Progenitor cell of endocrine pancreas (in vitro differentiated cells): Measurements from ENCODE around the gene FHL1. TPM values are rescaled to one million over a fixed set of nuclear protein-coding genes. Genes with fewer than 3 reads are reported as not detected.

ENCODE experiments used
- DNase-seq: peaks from one replicate; pipeline ENCODE4 v3.0.0; 2021; ENCODE audit warnings: low spot score; ENCODE audit not compliant: unreplicated experiment
- H3K27ac Mint-ChIP-seq: 2 replicates; pipeline ENCODE4 v1.8.0; 2021; ENCODE audit warnings: mild to moderate bottlenecking, moderate library complexity, mixed read lengths
- H3K27me3 Mint-ChIP-seq: 2 replicates; pipeline ENCODE4 v1.8.0; 2021; ENCODE audit warnings: mixed read lengths
- H3K36me3 Mint-ChIP-seq: 2 replicates; pipeline ENCODE4 v1.8.0; 2022; ENCODE audit warnings: mixed read lengths; ENCODE audit not compliant: insufficient read depth
- H3K4me1 Mint-ChIP-seq: 2 replicates; pipeline ENCODE4 v1.8.0; 2021; ENCODE audit warnings: low read depth, mixed read lengths
- H3K4me3 Mint-ChIP-seq: 2 replicates; pipeline ENCODE4 v1.8.0; 2021; ENCODE audit warnings: low read depth, mild to moderate bottlenecking, moderate library complexity, mixed read lengths
- H3K9me3 Mint-ChIP-seq: 2 replicates; pipeline ENCODE4 v1.8.0; 2021; ENCODE audit warnings: low read depth, mixed read lengths
- total RNA-seq: library from RNA; stranded (reverse); gene quantifications from 2 replicates; pipeline ENCODE4 v1.2.1, GENCODE V29; 2021
- TF ChIP-seq, protein P1 (sequence below): fragments of 200-600 bp; sonication (generic); IDR thresholded peaks from one replicate; pipeline ENCODE4 v1.5.0; 2021; ENCODE audit warnings: antibody characterized with exemption, mild to moderate bottlenecking; ENCODE audit not compliant: unreplicated experiment

Gene FHL1
- total RNA-seq, 1 donor from 2014 or later: 3.0 TPM

DNA sequence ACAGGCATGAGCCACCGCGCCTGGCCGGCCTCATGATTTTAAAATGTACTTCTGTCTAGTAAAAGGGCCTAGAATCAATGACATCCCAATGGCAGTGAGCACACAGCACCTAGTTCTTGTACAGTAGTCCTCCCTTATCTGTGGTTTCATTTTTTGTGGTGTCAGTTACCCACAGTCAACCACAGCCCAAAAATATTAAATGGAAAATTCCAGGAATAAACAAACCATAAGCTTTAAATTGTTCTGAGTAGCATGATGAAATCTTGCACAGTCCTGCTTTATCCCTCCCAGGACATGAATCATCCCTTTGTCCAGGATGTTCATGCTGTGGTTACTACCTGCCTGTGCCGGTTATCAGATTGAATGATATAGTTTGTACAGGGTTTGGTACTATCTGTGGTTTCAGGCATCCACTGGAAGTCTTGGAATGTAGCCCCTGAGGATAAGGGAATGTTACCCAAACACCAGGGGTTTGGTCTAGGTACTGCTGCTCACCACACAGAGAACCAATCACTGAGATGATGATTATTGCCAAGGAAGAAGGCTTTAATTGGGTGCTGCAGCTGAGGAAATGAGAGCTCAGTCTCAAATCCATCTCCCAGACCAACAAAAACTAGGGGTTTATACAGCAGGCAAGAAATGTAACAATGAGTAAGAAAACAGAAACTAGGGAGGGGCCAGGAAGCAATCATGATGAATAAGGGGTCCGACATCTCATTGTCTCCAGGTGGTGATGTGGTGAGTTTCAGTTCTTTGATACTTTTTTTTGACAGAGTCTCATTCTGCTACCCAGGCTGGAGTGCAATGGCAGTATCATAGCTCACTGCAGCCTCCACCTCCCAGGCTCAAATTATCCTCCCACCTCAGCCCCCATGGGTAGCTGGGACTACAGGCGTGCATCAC lies 16.2 kb upstream of the FHL1 start:
- peaks cover 3% of the 10 kb centered on the region for H3K9me3 Mint-ChIP-seq
- no peak overlapping the region for H3K4me3 Mint-ChIP-seq
- no peaks in the 10 kb centered on the region for H3K4me1 Mint-ChIP-seq
- TF ChIP-seq, protein P1, sequence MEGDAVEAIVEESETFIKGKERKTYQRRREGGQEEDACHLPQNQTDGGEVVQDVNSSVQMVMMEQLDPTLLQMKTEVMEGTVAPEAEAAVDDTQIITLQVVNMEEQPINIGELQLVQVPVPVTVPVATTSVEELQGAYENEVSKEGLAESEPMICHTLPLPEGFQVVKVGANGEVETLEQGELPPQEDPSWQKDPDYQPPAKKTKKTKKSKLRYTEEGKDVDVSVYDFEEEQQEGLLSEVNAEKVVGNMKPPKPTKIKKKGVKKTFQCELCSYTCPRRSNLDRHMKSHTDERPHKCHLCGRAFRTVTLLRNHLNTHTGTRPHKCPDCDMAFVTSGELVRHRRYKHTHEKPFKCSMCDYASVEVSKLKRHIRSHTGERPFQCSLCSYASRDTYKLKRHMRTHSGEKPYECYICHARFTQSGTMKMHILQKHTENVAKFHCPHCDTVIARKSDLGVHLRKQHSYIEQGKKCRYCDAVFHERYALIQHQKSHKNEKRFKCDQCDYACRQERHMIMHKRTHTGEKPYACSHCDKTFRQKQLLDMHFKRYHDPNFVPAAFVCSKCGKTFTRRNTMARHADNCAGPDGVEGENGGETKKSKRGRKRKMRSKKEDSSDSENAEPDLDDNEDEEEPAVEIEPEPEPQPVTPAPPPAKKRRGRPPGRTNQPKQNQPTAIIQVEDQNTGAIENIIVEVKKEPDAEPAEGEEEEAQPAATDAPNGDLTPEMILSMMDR: no peak
- no peaks in the 10 kb centered on the region for H3K36me3 Mint-ChIP-seq
- H3K27me3 Mint-ChIP-seq: no peaks in the 10 kb centered on the region
- DNase-seq: no peak
- no peak overlapping the region for H3K27ac Mint-ChIP-seq

DNA sequence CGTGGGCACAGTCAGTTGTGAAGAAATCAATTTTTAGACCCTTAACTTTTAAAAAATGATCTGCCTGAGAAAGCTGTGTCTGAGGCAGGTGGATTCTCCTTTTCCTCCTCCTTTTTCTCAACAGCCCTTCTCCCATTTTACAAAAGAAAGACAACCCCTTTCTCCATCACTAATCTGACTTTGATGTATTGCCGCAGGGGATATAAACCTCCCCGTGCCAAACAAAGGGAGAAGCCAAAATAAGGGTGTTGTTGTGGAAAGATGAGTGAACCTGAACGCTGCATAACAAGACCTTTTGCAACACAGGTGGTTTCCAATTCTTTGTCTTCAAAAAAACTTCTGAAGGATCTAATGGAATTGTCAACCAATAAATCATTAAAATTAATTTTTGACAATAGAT lies 8.4 kb upstream of the FHL1 start:
- H3K36me3 Mint-ChIP-seq: no peaks in the 10 kb centered on the region
- H3K4me3 Mint-ChIP-seq: no peak overlapping the region
- H3K9me3 Mint-ChIP-seq: peaks cover 16% of the 10 kb centered on the region
- H3K27me3 Mint-ChIP-seq: peaks cover 6% of the 10 kb centered on the region
- TF ChIP-seq, protein P1: no peak
- H3K4me1 Mint-ChIP-seq: no peaks in the 10 kb centered on the region
- H3K27ac Mint-ChIP-seq: no peak overlapping the region
- DNase-seq: no peak

DNA sequence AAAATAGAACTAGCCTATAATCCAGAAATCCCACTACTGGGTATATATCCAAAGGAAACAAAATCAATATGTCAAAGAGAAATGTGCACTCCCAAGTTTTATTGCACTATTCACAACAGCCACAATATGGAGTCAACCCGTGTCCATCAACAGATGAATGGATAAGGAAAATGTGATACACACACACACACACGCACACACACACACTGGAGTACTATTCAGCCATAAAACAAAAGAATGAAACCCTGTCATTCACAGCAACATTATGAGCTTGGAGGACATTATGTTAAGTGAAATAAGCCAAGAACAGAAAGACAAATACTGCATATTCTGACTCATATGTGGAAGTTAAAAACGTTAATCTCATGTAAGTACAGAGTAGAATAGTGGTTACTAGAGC lies 5.8 kb upstream of the FHL1 start:
- no peak for DNase-seq
- Mint-ChIP-seq H3K27me3 (peaks cover 31% of the 10 kb centered on the region), H3K9me3 (peaks cover 27% of the 10 kb centered on the region), H3K4me3 (no peak overlapping the region), H3K4me1 (no peaks in the 10 kb centered on the region), H3K36me3 (peaks cover 2% of the 10 kb centered on the region), H3K27ac (no peak overlapping the region)
- TF ChIP-seq, protein P1: no peak

DNA sequence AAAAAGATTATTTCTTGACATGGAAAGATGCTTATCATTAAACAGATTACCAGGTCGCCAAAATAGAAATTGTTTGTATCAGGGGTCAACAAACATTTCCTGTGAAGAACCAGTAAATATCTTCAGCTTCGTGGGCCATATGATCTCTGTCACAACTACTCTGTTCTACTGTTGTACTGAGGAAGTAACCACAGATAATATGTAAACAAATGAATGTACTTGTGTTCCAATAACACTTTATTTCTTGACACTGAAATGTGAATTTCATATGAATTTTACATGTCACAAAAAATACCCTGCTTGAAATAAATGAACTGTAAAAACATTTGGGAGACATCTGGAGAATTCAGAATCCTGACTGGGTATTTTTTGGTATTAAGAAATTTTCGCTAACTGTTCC lies 4.7 kb upstream of the FHL1 start:
- peaks cover 33% of the 10 kb centered on the region for H3K27me3 Mint-ChIP-seq

DNA sequence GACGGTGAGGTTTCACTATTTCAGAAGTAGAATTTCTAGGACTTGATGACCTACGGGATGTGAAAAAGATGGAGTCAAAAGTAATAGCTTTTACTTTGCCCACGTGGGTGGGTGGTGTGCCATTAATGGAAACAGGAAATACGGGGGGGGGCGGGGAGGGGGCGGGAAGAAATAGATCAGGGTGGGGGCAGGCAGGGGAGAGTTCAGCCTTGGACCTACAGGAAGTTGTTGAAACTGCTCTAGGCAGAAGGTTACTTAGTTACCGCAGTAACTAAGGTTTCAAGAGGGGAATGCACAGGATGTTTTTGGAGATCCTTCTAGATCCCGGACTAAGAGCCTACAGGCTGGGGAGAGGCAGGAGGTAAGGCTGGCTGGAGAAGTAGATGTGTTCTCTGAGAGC lies 3.6 kb upstream of the FHL1 start:
- Mint-ChIP-seq H3K27me3 (peaks cover 42% of the 10 kb centered on the region), H3K9me3 (peaks cover 23% of the 10 kb centered on the region), H3K27ac (no peak overlapping the region), H3K4me3 (no peak overlapping the region), H3K36me3 (peaks cover 2% of the 10 kb centered on the region), H3K4me1 (no peaks in the 10 kb centered on the region)
- no peak for DNase-seq
- TF ChIP-seq, protein P1: no peak

More for the DNA sequence above, 4.7 kb upstream of the FHL1 start:
- Mint-ChIP-seq H3K27ac (no peak overlapping the region), H3K36me3 (peaks cover 2% of the 10 kb centered on the region), H3K9me3 (peaks cover 23% of the 10 kb centered on the region), H3K4me1 (no peaks in the 10 kb centered on the region), H3K4me3 (no peak overlapping the region)
- no peak for DNase-seq
- TF ChIP-seq, protein P1: no peak
